ENCODE data around the gene WNT5B.

Gene WNT5B

DNA sequence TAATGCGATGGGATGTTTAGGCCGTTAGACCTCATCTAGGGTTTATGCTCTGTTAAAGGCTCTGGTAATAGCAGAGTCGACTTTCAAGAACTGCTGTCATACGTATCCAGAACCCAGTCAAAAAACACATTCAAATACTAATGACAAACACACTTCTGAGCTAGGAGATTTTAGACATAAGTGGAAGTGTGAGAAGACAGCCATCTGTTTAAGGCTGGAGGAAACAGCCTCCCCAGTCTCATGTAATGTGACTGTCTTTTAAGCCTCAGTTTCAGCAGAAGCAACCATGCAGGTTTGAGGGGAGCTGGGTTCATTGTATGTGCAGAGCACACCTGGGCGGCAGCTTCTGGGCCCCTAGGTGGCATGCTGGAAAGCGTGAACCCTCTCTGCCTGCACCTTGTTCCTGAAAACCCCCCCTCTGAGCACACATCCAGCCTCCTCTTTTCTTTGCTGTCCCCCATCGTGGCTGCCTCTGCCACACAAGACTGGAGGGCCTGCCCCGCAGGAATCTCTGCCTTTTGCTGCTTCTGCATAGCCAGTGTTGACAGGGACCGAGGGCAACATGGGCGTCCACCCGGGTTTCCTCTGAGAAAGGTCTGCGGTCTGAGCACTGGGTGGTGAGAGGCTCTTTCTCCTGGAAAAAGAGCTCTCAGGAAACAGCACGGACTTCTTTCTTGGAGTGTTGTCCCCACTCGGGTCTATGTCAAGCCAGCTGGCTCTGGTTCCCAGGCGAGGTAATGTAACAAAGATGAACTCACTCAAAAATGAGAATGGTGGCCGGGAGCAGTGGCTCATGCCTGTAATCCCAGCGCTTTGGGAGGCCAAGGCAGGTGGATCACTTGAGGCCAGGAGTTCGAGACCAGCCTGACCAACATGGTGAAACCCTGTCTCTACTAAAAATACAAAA, 11.6 kb downstream of the WNT5B start:
- Histone ChIP-seq H3K27me3 (ENCODE audit: insufficient read depth, low read length, poor library complexity, severe bottlenecking) (no peaks in the 10 kb centered on the region), H3K9me3 (ENCODE audit: insufficient read depth, low read depth, low read length) (no peaks in the 10 kb centered on the region), H3F3A (ENCODE audit: low read depth) (no peaks in the 10 kb centered on the region), H2AFZ (ENCODE audit: low read length) (no peak overlapping the region), H4K20me1 (ENCODE audit: insufficient read depth, low read length, poor library complexity, severe bottlenecking) (no peaks in the 10 kb centered on the region), H3K79me2 (ENCODE audit: insufficient read depth, low read length) (no peaks in the 10 kb centered on the region), H3K4me1 (ENCODE audit: insufficient read depth, low read length, poor library complexity, severe bottlenecking) (peaks cover 2% of the 10 kb centered on the region), H3K4me3 (ENCODE audit: low read length, poor library complexity, severe bottlenecking) (no peak overlapping the region), H3K36me3 (ENCODE audit: insufficient read depth, low read length) (no peaks in the 10 kb centered on the region), H3K4me2 (ENCODE audit: low read depth, low read length, poor library complexity, severe bottlenecking) (no peak overlapping the region), H3K9ac (ENCODE audit: low read depth, low read length, poor library complexity, severe bottlenecking) (no peak overlapping the region), H3K9me2 (replicated peaks; ENCODE audit: low read depth, low read length) (no peaks in the 10 kb centered on the region)
- TF ChIP-seq, protein P1, sequence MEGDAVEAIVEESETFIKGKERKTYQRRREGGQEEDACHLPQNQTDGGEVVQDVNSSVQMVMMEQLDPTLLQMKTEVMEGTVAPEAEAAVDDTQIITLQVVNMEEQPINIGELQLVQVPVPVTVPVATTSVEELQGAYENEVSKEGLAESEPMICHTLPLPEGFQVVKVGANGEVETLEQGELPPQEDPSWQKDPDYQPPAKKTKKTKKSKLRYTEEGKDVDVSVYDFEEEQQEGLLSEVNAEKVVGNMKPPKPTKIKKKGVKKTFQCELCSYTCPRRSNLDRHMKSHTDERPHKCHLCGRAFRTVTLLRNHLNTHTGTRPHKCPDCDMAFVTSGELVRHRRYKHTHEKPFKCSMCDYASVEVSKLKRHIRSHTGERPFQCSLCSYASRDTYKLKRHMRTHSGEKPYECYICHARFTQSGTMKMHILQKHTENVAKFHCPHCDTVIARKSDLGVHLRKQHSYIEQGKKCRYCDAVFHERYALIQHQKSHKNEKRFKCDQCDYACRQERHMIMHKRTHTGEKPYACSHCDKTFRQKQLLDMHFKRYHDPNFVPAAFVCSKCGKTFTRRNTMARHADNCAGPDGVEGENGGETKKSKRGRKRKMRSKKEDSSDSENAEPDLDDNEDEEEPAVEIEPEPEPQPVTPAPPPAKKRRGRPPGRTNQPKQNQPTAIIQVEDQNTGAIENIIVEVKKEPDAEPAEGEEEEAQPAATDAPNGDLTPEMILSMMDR (conservative IDR thresholded peaks at IDR 0.05; ENCODE audit: low read length) = no peak
- no peak for TF ChIP-seq EZH2phosphoT487 (IDR thresholded peaks at IDR 0.05; ENCODE audit: borderline replicate concordance)

DNA sequence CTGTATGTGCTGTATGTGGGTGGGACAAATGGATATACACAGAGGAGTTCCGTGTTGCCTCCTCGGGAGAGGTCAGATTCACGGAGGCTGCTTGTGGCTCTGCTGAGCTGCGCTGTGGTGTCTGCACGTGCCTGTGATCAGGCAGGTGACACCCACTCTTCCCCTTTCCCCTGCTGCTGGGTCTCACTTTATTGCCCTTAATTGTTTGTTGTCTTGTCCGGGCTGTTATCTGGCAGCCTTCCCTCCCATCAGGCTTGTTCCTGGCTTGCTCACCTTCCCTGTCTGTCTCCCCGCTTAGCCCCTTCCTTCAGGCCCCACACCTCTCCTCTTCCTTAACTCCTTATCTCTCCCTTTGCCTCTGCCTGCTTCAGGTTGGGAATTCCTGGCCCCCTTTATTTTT, 13.5 kb downstream of the WNT5B start:
- TF ChIP-seq, protein P1 (conservative IDR thresholded peaks at IDR 0.05; ENCODE audit: low read length) = no peak
- no peak for TF ChIP-seq EZH2phosphoT487 (IDR thresholded peaks at IDR 0.05; ENCODE audit: borderline replicate concordance)
- no peaks in the 10 kb centered on the region for H3K79me2 ChIP-seq (ENCODE audit: insufficient read depth, low read length)
- H3K9ac ChIP-seq (ENCODE audit: low read depth, low read length, poor library complexity, severe bottlenecking) = no peak overlapping the region
- peaks cover 16% of the 10 kb centered on the region for H3K4me1 ChIP-seq (ENCODE audit: insufficient read depth, low read length, poor library complexity, severe bottlenecking)
- no peaks in the 10 kb centered on the region for H3F3A ChIP-seq (ENCODE audit: low read depth)
- H3K36me3 ChIP-seq (ENCODE audit: insufficient read depth, low read length) = no peaks in the 10 kb centered on the region
- H3K9me3 ChIP-seq (ENCODE audit: insufficient read depth, low read depth, low read length) = no peaks in the 10 kb centered on the region
- no peak overlapping the region for H3K4me3 ChIP-seq (ENCODE audit: low read length, poor library complexity, severe bottlenecking)
- no peaks in the 10 kb centered on the region for H3K27me3 ChIP-seq (ENCODE audit: insufficient read depth, low read length, poor library complexity, severe bottlenecking)
- H3K9me2 ChIP-seq (replicated peaks; ENCODE audit: low read depth, low read length) = no peaks in the 10 kb centered on the region
- no peaks in the 10 kb centered on the region for H4K20me1 ChIP-seq (ENCODE audit: insufficient read depth, low read length, poor library complexity, severe bottlenecking)
- H3K4me2 ChIP-seq (ENCODE audit: low read depth, low read length, poor library complexity, severe bottlenecking) = no peak overlapping the region
- no peak overlapping the region for H2AFZ ChIP-seq (ENCODE audit: low read length)

DNA sequence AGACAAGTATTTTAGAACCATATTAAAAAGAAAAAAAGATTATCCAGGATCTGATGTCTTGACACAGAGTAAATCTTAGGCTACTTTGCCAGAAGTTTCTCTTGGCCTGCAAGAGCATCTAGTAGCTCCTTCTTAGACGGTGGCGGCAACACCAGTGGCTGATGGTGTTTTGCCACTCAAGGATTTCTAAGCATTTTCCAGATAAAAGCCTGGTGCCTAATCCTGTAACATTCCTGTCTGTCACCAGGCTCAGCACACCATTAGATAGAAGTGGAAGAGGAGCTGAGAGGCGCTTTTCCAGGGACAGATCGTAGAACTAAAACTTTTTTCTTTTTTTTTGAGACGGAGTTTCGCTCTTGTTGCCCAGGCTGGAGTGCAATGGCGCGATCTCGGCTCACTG, 14.0 kb downstream of the WNT5B start:
- no peaks in the 10 kb centered on the region for H3K27me3 ChIP-seq (ENCODE audit: insufficient read depth, low read length, poor library complexity, severe bottlenecking)
- no peak for TF ChIP-seq EZH2phosphoT487 (IDR thresholded peaks at IDR 0.05; ENCODE audit: borderline replicate concordance)
- TF ChIP-seq, protein P1 (conservative IDR thresholded peaks at IDR 0.05; ENCODE audit: low read length) = no peak
- H3K4me1 ChIP-seq (ENCODE audit: insufficient read depth, low read length, poor library complexity, severe bottlenecking) = peaks cover 22% of the 10 kb centered on the region
- no peak overlapping the region for H3K4me3 ChIP-seq (ENCODE audit: low read length, poor library complexity, severe bottlenecking)
- H3K4me2 ChIP-seq (ENCODE audit: low read depth, low read length, poor library complexity, severe bottlenecking) = no peak overlapping the region
- H2AFZ ChIP-seq (ENCODE audit: low read length) = no peak overlapping the region
- H3K9me3 ChIP-seq (ENCODE audit: insufficient read depth, low read depth, low read length) = no peaks in the 10 kb centered on the region
- no peaks in the 10 kb centered on the region for H3F3A ChIP-seq (ENCODE audit: low read depth)
- no peaks in the 10 kb centered on the region for H3K9me2 ChIP-seq (replicated peaks; ENCODE audit: low read depth, low read length)
- H4K20me1 ChIP-seq (ENCODE audit: insufficient read depth, low read length, poor library complexity, severe bottlenecking) = no peaks in the 10 kb centered on the region
- no peaks in the 10 kb centered on the region for H3K36me3 ChIP-seq (ENCODE audit: insufficient read depth, low read length)
- no peaks in the 10 kb centered on the region for H3K79me2 ChIP-seq (ENCODE audit: insufficient read depth, low read length)
- H3K9ac ChIP-seq (ENCODE audit: low read depth, low read length, poor library complexity, severe bottlenecking) = no peak overlapping the region

Measured in Loucy (cell line).